ENCODE data around the gene KRT28.

The KRT28 gene

GRCh38 chr17:40799859-40800258 lies at the start of gene KRT28:
KRT28 (minus strand) TSS chr17:40799959; CDS start chr17:40799893, 66 bp downstream.
- no peak for DNase-seq (ENCODE audit: low spot score)

- no peak for DNase-seq (ENCODE audit: low spot score)
Measured at GRCh38 chr17:40848583-40849235, 49.0 kb upstream of the KRT28 start.

GRCh38 chr17:40846515-40847144 lies 46.9 kb upstream of the KRT28 start:
- no peak for DNase-seq (ENCODE audit: low spot score)

- DNase-seq (ENCODE audit: low spot score): no peak
Measured at GRCh38 chr17:40844671-40845107, 44.9 kb upstream of the KRT28 start.

GRCh38 chr17:40843242-40843641 lies 43.5 kb upstream of the KRT28 start:
- DNase-seq (ENCODE audit: low spot score): no peak

GRCh38 chr17:40841246-40841645 lies 41.5 kb upstream of the KRT28 start:
- no peak for DNase-seq (ENCODE audit: low spot score)

GRCh38 chr17:40839194-40839593 lies 39.4 kb upstream of the KRT28 start:
- no peak for DNase-seq (ENCODE audit: low spot score)

- DNase-seq (ENCODE audit: low spot score): no peak
Measured at GRCh38 chr17:40836020-40836419, 36.3 kb upstream of the KRT28 start.

- no peak for DNase-seq (ENCODE audit: low spot score)
Measured at GRCh38 chr17:40833882-40834281, 34.1 kb upstream of the KRT28 start.

- DNase-seq (ENCODE audit: low spot score): no peak
Measured at GRCh38 chr17:40832840-40833239, 33.1 kb upstream of the KRT28 start.

- DNase-seq (ENCODE audit: low spot score): no peak
Measured at GRCh38 chr17:40830085-40830776, 30.5 kb upstream of the KRT28 start.

- no peak for DNase-seq (ENCODE audit: low spot score)
Measured at GRCh38 chr17:40828454-40829044, 28.8 kb upstream of the KRT28 start.

GRCh38 chr17:40827746-40828453 lies 28.1 kb upstream of the KRT28 start:
- no peak for DNase-seq (ENCODE audit: low spot score)

GRCh38 chr17:40825599-40825998 lies 25.8 kb upstream of the KRT28 start:
- no peak for DNase-seq (ENCODE audit: low spot score)

- no peak for DNase-seq (ENCODE audit: low spot score)
Measured at GRCh38 chr17:40824015-40824832, 24.5 kb upstream of the KRT28 start.

GRCh38 chr17:40822132-40822812 lies 22.5 kb upstream of the KRT28 start, which contains the start of gene KRT10:
KRT10 (minus strand) TSS chr17:40822614; CDS start chr17:40822585, 29 bp downstream.
- no peak for DNase-seq (ENCODE audit: low spot score)

GRCh38 chr17:40821536-40821935 lies 21.8 kb upstream of the KRT28 start:
- no peak for DNase-seq (ENCODE audit: low spot score)

- no peak for DNase-seq (ENCODE audit: low spot score)
Measured at GRCh38 chr17:40820228-40820838, 20.6 kb upstream of the KRT28 start.

- DNase-seq (ENCODE audit: low spot score): peak; percentile 6
Measured at GRCh38 chr17:40819528-40820125, 19.9 kb upstream of the KRT28 start.
